Stimulated activated CD4-positive, alpha-beta T cell treated with anti-CD3 and anti-CD28 coated beads, Interleukin-2, amount 100 ng/mL, for 48 hours (primary cell): ENCODE data around the gene KCNH1.

ENCODE experiments used
- DNase-seq, 2 donors: peaks; one replicate each; pipeline ENCODE4 v3.0.0-alpha.2; 2020

The KCNH1 gene, protein sequence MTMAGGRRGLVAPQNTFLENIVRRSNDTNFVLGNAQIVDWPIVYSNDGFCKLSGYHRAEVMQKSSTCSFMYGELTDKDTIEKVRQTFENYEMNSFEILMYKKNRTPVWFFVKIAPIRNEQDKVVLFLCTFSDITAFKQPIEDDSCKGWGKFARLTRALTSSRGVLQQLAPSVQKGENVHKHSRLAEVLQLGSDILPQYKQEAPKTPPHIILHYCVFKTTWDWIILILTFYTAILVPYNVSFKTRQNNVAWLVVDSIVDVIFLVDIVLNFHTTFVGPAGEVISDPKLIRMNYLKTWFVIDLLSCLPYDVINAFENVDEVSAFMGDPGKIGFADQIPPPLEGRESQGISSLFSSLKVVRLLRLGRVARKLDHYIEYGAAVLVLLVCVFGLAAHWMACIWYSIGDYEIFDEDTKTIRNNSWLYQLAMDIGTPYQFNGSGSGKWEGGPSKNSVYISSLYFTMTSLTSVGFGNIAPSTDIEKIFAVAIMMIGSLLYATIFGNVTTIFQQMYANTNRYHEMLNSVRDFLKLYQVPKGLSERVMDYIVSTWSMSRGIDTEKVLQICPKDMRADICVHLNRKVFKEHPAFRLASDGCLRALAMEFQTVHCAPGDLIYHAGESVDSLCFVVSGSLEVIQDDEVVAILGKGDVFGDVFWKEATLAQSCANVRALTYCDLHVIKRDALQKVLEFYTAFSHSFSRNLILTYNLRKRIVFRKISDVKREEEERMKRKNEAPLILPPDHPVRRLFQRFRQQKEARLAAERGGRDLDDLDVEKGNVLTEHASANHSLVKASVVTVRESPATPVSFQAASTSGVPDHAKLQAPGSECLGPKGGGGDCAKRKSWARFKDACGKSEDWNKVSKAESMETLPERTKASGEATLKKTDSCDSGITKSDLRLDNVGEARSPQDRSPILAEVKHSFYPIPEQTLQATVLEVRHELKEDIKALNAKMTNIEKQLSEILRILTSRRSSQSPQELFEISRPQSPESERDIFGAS

DNA sequence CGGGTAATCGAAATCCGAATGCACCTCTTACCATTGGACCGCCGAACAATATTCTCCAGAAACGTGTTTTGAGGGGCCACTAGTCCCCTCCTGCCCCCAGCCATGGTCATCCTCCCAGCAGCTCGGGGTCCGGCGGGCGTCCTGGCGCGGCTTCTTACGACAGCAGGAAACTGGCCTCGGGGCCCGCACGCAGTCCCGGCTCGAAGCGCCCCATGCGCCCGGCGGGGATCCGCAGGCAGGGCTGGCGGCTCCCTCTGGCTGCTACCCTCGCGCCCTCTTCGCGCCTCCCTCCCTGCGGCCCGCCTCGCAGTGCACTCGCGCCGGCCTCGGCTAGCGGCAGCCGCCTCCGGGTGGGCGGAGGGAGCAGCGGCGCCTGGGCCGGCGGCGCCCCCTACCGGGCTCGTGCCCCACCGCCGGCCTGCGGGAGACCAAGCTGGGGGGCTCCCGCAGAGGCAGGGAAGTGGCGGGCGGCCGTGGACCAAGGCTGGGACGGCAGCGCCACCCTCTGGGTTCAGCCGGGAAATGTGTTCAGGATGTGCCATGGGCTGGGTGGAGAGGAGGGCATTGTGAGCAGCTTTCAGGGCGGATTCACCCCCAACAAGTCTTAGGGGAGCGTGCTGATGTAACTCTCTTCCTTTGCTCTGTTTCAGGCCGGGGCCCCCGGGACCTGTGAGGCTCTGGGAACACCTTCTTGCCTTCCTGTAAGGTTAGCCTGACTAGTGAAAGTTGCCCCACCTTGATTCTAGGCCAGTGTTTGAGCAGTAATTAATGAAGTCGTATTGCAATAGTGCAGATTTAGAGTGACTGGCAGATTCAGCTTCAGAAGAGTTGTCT is at the start of gene KCNH1:
Gene KCNH1 (minus strand): TSS at position 313 of the 834 bp plus-strand sequence. CDS start 203 bp downstream, at position 110.
- DNase-seq: peak; percentile 68 to 81

DNA sequence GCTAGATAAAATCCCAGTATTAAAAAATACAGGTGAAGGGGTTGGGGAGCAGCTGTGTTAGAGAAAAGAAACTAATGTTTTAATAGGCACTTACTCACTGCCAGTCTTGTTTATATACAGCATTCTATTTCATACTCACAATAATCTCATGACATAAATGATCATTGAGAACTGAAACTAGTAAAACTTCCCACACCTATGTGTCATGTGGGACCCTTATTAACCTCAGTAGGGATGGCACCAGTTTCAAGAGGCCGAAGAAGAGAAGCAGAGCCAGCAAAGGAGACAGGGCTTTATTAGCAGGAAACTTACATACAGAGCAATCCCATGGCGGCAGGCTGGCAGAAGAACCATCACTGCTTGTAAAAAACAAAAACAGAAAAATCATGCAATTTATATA is 48.8 kb upstream of the KCNH1 start:
- DNase-seq: no peak

DNA sequence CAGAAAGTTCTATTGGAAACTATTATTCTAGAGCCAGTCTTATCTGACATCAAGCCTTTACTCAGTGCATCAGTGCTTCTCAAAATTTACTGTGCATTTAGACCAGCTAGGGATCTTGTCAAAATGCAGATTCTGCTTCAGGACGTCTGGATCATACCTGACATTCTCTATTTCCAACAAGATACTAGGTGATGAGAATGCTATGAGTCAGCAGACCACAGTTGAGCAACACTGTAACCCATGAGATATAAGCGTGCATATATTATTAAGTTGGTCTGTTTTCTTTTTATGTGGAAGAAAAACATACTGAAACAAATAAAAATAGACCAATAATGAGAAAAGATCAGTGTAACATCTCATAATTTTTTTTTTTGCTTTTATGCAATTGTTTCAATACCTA is 40.4 kb upstream of the KCNH1 start:
- DNase-seq: no peak

DNA sequence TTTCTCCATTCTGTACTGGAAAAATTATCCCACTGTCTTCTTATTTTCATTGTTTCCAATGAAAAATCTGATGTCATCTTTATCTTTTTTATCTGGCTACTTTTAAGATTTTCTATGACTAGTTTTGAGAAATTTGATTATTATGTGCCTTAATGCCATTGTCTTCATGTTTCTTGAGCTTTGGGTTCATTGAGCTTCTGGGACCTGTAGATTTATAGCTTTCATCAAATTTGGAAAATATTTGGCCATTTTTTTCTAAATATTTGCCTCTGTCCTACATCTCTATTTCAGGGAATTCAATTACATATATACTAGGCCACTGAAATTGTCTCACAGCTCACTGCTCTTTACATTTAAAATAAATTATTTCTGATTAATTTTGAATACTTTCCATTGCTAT is 38.7 kb upstream of the KCNH1 start:
- DNase-seq: no peak

DNA sequence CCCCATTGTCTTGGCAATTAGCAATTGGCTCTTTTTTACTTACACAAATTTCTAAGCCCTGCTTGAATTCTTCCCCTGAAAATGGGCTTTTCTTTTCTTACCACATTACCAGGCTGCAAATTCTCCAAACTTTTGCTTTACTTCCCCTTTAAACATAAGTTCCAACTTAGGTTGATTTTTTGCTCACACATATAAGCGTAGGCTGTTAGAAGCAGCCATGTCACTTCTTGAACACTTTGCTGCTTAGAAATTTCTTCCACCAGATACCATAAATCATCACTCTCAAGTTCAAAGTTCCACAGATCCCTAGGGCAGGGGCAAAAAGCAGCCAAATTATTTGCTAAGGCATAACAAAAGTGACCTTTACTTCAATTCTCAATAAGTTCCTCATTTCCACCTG is 35.4 kb upstream of the KCNH1 start:
- DNase-seq: no peak

DNA sequence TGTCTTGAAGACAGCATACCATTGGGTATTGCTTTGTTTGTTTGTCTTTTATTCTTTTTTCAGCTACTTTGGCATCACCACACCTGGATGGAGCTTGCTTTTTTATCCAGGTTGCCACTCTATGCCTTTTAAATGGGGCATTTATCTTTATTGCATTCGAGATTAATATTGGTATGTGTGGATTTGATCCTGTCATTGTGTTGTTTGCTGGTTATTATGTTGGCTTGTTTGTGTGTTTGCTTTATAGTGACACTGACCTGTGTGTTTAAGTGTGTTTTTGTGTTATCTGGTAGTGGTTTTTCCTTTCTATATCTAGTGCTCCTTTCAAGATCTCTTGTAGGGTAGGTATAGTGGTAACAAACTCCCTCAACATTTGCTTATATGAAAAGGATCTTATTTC is 24.9 kb upstream of the KCNH1 start:
- DNase-seq: no peak

DNA sequence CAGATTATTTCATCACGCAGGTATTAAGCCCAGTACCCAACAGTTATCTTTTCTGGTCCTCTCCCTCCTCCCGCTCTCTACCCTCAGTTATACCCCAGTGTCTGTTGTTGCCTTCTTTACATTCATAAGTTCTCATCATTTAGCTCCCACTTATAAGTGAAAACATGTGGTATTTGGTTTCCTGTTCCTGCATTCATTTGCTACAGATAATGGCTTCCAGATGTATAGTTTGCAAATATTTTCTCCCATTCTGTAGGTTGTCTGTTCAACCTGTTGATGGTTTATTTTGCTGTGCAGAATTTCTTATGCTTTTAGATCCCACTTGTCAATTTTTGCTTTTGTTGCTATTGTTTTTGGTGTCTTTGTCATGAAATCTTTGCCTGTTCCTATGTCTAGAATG is 21.1 kb upstream of the KCNH1 start:
- DNase-seq: no peak

DNA sequence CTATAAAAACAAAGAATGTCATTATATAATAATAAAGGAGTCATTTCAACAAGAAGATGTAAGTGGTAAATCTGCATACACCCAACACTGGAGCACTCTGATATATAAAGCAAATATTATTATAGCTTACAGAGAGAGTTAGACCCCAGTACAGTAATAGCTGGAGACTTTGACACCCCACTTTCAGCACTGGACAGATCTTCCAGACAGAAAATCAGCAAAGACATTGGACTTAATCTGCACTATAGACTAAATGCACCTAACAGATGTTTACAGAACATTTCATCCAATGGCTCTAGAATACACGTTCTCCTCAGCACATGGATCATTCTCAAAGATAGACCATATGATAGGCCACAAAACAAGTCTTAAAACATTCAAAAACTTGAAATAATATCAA is 20.0 kb upstream of the KCNH1 start:
- DNase-seq: no peak

DNA sequence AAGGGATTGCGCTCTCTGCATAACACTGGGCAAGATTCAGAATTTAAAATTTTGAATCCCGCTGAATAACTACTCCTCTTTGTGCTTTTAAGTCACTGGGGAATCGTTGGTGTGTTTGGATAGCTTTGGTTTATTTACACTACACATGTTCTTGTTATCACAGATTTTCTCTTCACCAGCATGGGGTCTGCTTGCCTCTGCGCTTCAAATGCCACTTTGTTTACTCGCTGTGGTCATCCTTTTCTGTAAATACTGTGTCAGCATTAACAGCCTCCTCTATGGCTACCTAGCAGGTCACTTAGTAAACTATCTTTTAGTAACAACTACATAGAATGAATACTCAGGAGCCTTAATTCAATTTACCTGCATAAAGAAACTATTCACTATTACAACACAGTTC is 14.4 kb upstream of the KCNH1 start:
- no peak for DNase-seq

DNA sequence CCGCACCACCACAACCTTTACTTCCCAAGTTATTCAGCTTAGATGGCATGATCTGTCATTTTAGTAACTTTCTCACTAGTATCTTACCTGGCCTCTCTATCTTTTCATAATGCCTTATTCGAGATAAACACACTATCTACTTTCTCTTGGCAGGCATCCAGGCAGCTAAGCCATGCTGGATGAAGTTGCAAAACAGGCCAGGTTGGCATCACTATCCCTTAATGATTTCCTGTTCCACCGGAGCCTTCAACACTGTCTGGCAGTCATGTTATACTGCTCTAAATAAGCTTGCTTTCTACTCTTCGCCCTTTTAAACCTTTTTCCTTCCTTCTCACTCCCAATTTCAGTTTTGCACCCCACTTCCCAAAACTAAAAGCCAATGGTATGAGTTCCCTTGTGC is 12.0 kb upstream of the KCNH1 start:
- no peak for DNase-seq

DNA sequence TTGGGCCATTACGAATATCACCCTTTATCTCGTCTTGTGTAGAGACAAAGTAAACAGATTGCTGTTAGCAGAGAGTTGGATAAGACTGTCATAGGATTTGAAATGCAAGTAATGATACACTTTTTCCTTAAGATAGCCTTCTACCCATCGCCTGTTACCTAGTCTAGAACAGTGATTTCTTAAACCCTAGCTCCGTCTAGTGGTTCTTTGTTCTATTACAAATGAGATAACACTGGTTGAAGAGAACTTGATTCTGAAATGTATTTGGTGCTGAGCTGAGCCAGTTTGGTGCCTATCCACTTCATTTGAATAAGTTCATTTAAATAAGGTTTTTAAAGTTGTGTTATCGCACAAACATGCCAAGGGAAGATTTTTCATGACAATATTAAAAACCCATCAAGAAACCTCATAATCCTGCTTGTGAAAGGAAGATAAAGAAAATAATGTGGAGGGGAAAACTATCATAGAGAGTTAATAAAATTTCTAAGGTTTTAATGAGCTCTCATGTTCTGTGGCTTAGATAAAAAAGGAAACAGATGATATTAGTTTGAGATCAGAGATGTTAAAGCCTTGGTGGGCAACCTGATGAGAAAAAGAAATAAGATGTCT is 1.5 kb upstream of the KCNH1 start:
- no peak for DNase-seq

DNA sequence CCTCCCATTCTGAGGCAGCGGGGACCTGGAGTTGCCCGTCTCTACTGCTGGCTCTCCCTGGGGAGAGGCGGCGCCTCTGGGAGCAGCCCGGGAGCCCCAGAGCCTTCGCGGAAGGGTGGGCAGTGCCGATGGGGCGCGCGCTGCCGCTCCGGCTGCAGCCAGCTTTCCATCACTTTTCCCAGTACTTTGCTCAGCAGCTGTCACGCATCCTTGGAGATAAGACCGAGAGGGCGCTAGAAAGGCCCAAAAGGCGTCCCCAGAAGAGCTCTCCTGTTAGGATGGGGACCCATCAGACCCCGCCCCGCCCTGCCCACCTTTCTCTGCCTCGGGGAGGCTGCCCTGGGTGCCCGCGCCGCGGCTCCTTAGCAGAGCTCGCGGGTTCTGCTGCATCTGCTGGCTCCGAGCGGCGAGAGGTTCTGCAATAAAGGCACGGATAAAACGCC is 534 bp downstream of the KCNH1 start:
- DNase-seq: no peak

DNA sequence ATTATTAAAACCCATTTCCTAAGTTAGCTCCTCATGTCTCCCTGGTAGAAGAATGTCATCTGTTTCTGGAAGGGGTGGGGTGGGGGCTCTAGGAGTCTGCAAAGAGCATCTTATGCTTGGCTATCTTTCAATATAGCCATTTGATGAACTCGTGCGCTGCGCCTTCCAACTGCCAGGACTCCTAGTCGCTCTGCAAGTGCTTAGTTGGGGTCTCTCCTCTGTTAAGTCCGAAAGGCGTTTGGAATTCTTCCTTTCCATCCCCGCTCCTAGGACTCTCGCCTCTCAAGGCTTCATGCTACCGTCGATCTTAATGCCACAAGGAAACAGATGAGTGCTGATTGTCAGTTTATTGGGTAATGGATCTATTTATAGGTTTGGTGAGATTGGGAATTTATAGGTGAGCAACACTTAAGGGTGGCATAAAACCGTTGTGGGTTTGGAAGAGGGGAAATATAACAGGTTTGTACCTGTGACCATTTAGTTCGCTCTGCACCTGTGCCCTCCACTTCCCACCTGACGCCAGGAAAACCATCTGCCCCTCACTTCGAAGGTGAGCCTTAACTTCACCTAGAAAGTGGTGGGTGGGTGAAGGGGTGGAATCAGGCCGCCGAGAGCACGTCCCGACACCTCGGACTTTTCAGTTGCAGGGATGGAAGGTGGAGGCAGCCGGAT is 1.1 kb downstream of the KCNH1 start:
- DNase-seq: no peak

DNA sequence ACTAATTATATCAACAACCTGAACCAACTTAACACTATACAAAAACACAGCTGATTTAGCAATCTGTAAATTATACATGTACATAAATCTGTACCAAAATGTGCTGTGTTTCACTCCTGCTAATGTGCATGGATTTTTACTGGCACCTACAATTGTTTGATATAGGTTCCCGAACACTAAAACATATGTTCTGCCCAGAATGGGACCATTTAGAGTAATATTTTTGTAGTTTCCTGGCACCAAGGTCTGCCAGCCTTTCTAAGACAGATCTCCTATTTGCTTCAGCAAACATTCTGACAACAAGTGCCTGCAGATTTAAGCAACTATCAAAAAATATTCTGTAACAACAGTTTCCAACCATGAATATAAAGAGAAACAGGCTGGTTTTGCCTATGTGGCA is 4.2 kb downstream of the KCNH1 start:
- no peak for DNase-seq

DNA sequence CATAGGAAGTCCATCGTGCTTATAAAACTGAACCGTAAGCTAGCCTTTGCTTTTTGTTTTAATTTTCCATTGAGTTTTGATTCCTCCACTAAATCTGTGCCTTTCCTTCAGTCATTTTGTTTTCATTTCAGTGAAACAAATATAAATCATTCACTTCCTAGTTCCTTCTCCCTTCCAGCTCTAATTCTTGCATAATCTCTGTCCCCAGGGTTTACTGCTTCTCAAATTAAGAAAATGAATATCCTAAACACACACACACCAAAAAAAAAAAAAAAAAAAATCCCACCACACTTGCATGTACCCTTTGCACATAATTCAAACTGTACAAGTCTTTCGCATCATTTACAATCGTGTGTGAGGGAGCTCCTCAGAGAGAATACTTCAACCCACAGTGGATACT is 6.8 kb downstream of the KCNH1 start:
- DNase-seq: no peak

DNA sequence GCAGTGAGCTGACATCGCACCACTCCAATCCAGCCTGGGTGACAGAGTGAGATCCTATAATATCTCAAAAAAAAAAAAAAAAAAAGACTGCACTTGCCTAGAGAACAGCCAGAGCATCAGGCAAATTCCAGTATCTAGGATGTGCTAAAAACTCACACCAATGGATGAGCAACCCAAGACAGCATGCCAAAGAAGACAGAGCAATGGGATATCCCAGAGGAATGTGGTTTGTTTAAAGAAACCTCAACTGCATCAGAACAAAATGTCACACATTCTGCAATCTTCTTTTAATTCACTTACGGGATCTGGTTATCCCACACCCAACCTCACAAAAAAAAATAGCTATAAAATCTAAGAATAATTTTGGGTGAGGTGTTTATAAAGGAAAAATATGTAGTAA is 7.3 kb downstream of the KCNH1 start:
- DNase-seq: no peak

DNA sequence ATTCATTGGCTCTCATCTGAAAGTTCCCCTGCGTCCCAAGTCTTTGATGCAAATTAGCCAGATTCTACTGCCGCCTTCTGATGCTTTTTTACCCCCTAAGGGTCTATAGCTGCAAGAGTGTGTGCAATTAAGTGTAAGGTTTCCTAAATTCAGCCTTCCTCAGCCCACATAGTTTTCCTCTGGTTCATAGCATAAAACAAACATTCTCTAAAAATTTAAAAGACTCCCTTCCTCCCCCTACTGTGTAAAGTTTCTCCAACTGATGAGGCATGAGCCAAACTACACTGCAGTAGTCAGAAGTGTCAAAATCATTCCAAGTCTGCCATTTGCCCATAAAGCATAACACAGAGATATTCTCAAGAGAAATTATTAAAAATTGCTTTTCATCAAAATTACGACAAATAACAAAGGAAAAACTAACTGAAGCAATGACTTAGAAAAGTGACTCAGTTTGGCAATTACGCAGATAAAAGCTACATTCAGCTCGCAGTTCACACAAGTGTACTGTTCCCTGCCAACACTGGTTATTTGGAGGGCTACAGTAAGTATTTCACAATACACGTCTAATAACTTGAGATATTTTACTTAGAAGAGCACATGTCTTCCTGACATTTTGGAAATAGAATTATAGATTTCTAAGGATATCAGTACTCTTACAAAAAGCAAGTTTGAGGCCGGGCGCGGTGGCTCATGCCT is 15.4 kb downstream of the KCNH1 start:
- DNase-seq: no peak

DNA sequence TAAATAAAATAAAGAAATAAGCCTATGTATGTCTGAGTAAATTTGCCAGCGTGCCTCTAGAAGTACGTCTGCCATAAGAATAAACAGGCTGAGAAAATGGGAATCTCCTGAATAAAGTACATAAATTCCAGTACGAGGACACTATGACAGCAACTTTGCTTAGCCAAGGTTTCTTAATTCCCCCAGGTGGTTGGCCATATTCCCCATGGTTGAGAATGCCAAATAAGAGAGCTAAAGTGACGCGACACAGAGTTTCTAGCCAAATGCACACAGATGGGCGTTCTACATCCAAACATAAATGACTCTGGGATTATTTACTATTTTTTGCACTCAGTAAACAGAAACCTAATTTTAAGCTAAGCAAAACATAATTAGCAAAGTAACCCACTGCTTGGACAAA is 19.5 kb downstream of the KCNH1 start:
- DNase-seq: no peak

DNA sequence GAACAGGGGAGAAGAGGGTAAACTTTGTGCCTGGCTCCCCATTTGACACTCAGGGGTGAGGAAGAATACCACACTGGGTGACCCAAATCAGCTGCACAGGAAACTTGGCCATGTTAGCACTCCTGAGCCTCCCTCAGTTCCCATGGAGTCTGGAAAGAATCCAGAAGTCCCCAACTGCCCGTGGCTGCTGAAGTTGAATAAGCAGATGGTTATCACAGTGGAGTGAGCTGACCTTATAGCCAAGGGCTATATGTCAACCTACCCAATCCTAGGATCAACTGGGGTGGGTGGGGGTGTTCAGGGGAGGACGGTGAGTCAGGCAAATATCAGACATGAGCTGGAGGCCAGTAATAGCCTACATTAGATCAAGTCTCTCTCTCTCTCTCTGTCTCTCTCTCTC is 20.4 kb downstream of the KCNH1 start:
- no peak for DNase-seq

DNA sequence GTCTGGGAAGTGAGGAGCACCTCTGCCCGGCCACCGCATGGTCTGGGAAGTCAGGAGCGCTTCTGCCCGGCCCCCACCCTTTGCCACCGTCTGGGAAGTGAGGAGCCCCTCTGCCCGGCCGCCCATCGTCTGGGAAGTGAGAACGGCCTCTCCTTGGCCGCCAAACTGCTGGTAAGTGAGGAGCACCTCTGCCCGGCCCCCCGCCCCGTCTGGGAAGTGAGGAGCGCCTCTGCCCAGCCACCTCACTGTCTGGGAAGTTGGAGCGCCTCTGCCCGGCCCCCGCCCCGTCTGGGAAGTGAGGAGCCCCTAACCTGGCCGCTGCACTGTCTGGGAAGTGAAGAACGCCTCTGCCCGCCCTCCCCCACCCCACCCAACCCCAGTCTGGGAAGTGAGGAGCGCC is 22.6 kb downstream of the KCNH1 start:
- no peak for DNase-seq

DNA sequence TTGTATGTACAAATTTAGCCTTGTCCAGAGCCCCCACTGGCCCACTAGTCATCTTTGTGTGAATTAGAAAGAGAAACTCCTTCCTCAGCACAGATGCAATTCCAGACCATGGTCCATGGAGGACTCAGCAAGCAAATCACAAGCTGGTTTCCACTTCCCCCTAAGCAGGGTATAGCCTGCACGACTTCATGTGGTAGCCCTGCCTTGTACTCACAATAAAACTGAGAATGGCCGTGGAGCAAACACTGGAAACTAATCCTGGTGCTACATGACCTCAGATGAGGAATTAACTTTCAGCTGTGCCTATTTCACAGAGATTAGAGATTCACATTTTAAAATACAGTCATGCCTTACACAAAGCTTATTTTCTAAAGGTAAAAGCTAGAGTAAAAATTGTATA is 32.5 kb downstream of the KCNH1 start:
- DNase-seq: no peak
